B cell (primary cell): ENCODE results near the gene PIK3AP1.

Experiments
- EZH2 ChIP-seq: IDR thresholded peaks from 2 replicates; pipeline ENCODE4 v1.6.1; 2012; ENCODE audit warnings: borderline replicate concordance, low read depth, mild to moderate bottlenecking, moderate library complexity, low read length; ENCODE audit not compliant: insufficient read depth, poor library complexity, severe bottlenecking
- TF ChIP-seq, protein P1 (sequence below): fragments of 200-600 bp; IDR thresholded peaks from one replicate; pipeline ENCODE4 v1.8.0; 2022; ENCODE audit warnings: antibody characterized with exemption, mild to moderate bottlenecking

DNA sequence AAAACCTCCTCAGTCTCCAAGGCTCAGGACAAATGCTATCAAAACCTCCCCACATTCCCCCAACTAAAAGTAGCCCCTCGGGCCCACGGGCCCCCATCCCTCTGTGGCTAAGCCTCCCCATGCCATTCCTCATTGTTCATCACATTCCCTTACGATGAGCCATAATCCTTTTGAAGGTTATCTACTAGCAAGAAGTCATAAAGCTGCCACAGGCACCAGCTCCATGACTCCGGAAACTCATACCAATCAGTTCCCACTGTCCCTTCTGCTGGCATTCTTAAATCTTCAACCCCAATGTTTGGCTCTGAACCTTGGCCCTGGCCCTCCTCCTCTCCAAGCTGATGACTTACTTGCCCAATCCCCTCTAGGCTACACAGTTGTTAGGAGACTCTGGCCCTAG is 114.1 kb downstream of the PIK3AP1 start:
- TF ChIP-seq, protein P1, sequence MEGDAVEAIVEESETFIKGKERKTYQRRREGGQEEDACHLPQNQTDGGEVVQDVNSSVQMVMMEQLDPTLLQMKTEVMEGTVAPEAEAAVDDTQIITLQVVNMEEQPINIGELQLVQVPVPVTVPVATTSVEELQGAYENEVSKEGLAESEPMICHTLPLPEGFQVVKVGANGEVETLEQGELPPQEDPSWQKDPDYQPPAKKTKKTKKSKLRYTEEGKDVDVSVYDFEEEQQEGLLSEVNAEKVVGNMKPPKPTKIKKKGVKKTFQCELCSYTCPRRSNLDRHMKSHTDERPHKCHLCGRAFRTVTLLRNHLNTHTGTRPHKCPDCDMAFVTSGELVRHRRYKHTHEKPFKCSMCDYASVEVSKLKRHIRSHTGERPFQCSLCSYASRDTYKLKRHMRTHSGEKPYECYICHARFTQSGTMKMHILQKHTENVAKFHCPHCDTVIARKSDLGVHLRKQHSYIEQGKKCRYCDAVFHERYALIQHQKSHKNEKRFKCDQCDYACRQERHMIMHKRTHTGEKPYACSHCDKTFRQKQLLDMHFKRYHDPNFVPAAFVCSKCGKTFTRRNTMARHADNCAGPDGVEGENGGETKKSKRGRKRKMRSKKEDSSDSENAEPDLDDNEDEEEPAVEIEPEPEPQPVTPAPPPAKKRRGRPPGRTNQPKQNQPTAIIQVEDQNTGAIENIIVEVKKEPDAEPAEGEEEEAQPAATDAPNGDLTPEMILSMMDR, result no peak
- TF ChIP-seq EZH2, result no peak
